Upper lobe of left lung (tissue), 4 donors: ENCODE results near the gene SNW1.

Source experiments
- CTCF ChIP-seq, 6 experiments: fragments of 450-650 bp in 4 of 6; fragments of 200-600 bp in 2 of 6; sonication (generic) in 2 of 6; IDR thresholded peaks; one replicate each; pipeline ENCODE4 v1.5.1; 2016 to 2019; ENCODE audit warnings: antibody characterized with exemption in 6 of 6
- POLR2A ChIP-seq, 4 donors: fragments of 450-650 bp; IDR thresholded peaks; one replicate each; pipeline ENCODE4 v1.5.1; 2016 to 2017; ENCODE audit warnings: antibody characterized with exemption in 4 of 4, mild to moderate bottlenecking in 2 of 4

- TF ChIP-seq POLR2A (IDR thresholded peaks at IDR 0.05) (no peak), CTCF (IDR thresholded peaks at IDR 0.05) (no peak)
Measured at GRCh38 chr14:77752799-77753516, 8.0 kb downstream of the SNW1 start.
